Activated naive CD8-positive, alpha-beta T cell treated with anti-CD3 and anti-CD28 coated beads, Interleukin-2, amount 50 U/mL, for 16 hours (primary cell): ENCODE results near the gene TNFRSF8.

Source experiments
- DNase-seq: peaks from one replicate; pipeline ENCODE4 v3.0.0-alpha.2; 2020; ENCODE audit warnings: low read depth, low spot score

The TNFRSF8 gene

GRCh38 chr1:12113433-12114339, 50.6 kb downstream of the TNFRSF8 start:
- DNase-seq, result no peak

DNA sequence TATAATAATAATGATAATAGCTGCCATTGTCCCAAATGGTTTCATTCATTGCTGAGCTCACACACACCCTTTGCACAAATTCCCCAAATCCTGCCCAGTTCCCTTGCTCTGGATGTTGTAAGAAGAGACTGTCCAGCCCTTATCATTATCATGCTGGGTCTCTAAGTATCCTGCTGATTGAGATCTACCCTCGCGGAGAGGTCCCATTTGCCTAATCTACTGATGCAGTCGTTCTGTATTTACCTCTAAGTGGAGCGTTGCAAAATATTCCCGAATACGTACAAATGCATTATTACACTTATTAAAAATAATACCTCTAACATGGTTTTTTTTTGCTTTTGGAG, 51.2 kb downstream of the TNFRSF8 start:
- DNase-seq, result no peak

GRCh38 chr1:12114916-12115315, 51.8 kb downstream of the TNFRSF8 start:
- no peak for DNase-seq

GRCh38 chr1:12121212-12122003, 58.3 kb downstream of the TNFRSF8 start:
- no peak for DNase-seq

DNA sequence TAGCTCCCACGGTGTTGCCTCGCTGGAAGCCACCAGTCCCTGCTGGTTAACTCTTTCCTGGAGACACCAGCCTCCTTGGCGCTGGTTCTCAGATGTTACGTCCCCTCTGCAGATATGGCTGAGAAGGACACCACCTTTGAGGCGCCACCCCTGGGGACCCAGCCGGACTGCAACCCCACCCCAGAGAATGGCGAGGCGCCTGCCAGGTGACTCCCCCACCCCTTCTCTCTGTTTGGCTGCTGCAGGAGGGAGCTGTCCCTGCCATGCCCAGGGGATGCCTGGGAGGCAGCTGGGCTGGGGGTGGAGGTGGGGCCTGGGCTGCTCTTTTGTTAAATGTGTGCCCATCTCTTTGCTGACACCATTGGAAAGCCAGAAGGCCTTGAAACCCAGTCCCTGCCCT, 60.1 kb downstream of the TNFRSF8 start:
- DNase-seq, result no peak

DNA sequence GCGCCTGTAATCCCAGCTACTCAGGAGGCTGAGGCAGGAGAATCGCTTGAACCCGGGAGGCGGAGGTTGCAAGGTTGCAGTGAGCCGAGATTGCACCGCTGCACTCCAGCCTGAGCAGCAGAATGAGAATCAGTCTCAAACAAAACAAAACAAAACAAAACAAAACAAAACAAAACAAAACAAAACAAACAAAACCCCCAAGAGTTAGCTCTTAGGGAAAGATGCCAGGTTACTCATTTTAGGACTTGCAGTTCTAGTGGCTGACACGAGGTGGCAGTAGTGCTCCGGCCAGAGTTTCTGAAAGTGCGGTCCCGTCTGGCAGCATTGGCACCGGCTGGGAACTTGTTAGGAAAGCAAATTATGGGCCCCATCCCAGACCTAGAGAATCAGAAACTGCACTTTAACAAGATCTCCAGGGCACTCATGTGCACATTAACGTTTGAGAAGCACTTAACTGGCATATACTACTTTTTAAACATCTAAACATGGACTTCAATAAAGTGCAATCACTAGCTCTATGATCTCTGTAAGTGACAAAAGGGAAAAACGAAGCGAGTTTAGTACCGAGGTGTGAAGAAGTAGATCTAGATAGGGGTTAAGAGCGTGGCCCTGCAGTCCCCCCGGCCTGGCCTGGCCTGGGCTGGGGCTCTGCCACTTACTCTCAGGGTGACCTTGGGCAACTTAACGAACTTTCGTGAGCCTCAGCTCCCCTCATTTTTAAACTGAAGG, 61.8 kb downstream of the TNFRSF8 start:
- peak; percentile 58 for DNase-seq

- DNase-seq, result no peak
Measured at GRCh38 chr1:12125422-12126355, 62.6 kb downstream of the TNFRSF8 start.

DNA sequence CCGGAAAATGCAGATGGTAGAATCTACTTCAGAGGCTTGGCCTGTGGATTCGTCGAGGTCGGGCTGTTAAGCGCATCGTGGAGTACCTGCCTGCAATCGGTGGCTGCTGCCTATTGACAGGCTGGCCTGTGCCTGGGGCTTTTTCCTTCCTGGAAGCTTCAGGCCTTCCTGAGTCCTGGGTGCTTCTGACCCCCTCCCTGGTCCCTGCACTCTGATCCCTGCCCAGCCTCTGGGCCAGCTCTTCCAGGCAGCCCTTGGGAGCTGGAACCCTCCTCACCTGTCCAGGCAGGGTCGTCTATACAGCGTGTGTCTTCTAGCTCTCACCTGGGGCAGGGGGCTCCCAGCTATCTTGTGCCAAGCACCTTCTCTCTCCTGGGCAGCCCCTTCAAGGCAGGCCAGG, 63.7 kb downstream of the TNFRSF8 start:
- no peak for DNase-seq

- peak; percentile 21 for DNase-seq
Measured at GRCh38 chr1:12127206-12127810, 64.2 kb downstream of the TNFRSF8 start.

GRCh38 chr1:12128120-12128519, 65.0 kb downstream of the TNFRSF8 start:
- DNase-seq, result no peak

DNA sequence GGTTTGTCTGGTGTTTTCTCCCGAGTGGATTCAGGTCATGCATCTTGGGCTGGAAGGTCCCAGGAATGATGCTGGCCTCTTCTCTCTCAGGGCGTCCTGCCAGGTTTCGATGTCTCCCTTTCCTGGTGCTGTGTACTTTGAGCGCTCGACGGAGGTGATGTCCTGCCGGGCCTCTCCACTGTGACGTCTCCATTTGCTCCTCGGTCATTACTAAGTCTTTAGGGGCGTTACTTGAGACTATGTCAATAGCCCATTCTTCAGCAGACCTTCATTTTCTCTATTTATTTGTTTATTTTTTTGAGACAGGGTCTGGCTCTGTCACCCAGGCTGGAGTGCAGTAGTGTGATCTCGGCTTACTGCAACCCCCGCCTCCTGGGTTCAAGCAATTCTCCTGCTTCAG, 66.5 kb downstream of the TNFRSF8 start:
- DNase-seq, result no peak

- no peak for DNase-seq
Measured at GRCh38 chr1:12130466-12131130, 67.5 kb downstream of the TNFRSF8 start.

DNA sequence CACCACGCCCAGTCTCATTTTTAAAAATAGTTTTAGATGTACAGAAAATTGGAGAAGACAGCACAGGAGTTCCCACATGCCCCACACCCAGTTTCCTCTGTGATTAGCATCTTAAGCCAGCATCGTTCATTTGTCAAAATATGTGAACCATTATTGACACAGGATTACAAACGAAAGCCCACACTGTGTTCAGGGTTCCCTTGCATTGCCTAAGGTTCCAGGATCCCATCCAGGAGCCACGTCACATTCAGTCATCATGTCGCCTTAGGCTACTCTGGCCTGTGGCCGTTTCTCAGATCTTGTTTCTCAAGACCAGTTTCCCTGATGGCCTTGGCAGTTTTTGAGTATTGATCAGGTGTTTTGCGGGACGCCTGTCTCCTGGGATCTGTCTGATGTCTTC, 69.0 kb downstream of the TNFRSF8 start:
- no peak for DNase-seq

- no peak for DNase-seq
Measured at GRCh38 chr1:12134716-12135115, 71.6 kb downstream of the TNFRSF8 start.

DNA sequence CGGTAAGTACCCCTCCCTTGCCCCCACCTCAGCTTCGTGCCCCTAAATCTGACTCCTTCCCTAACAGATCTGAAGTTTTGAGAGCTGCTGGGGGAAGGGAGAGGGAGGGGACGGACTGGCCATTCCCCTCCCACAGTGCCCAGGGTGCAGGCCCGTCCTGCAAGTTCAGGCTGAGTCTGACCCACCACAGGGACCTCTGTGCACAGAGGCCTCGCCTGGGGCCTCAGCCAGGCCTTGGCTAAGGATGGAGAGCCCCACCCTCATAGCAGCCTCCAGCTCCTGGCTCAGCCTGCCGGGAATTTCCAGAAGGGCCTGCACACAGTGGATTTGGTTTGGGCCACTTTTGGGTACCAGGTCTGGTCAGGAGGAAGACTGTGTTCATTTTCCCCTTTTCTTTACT, 72.5 kb downstream of the TNFRSF8 start:
- DNase-seq, result no peak

GRCh38 chr1:12136916-12137610, 74.0 kb downstream of the TNFRSF8 start:
- DNase-seq, result no peak

- DNase-seq, result no peak
Measured at GRCh38 chr1:12138196-12139168, 75.4 kb downstream of the TNFRSF8 start.

- no peak for DNase-seq
Measured at GRCh38 chr1:12140016-12140415, 76.9 kb downstream of the TNFRSF8 start.
